ENCODE data around the gene NCOA7. TPM values are rescaled to one million over a fixed set of nuclear protein-coding genes. Genes with fewer than 3 reads are reported as not detected.

The NCOA7 gene
- total RNA-seq: 10 to 100 TPM; 12.6 to 18.6 (median 17.0) TPM
- polyA plus RNA-seq: 5.9 TPM
- long read RNA-seq, donor 1, full-length matches to known transcripts: 6 of 15 reads
- long read RNA-seq, donor 1, partial matches to known transcripts: 4 of 15 reads
- long read RNA-seq, donor 1, other reads (novel, unspliced or antisense): 5 of 15 reads
- long read RNA-seq, donor 2, full-length matches to known transcripts: 2 of 5 reads
- long read RNA-seq, donor 2, partial matches to known transcripts: 2 of 5 reads
- long read RNA-seq, donor 2, other reads (novel, unspliced or antisense): 1 of 5 reads
- long read RNA-seq, donor 3, full-length matches to known transcripts: 8 of 20 reads
- long read RNA-seq, donor 3, partial matches to known transcripts: 6 of 20 reads
- long read RNA-seq, donor 3, other reads (novel, unspliced or antisense): 6 of 20 reads
- long read RNA-seq, donor 4, full-length matches to known transcripts: 2 of 3 reads
- long read RNA-seq, donor 4, partial matches to known transcripts: 0 of 3 reads
- long read RNA-seq, donor 4, other reads (novel, unspliced or antisense): 1 of 3 reads

DNA sequence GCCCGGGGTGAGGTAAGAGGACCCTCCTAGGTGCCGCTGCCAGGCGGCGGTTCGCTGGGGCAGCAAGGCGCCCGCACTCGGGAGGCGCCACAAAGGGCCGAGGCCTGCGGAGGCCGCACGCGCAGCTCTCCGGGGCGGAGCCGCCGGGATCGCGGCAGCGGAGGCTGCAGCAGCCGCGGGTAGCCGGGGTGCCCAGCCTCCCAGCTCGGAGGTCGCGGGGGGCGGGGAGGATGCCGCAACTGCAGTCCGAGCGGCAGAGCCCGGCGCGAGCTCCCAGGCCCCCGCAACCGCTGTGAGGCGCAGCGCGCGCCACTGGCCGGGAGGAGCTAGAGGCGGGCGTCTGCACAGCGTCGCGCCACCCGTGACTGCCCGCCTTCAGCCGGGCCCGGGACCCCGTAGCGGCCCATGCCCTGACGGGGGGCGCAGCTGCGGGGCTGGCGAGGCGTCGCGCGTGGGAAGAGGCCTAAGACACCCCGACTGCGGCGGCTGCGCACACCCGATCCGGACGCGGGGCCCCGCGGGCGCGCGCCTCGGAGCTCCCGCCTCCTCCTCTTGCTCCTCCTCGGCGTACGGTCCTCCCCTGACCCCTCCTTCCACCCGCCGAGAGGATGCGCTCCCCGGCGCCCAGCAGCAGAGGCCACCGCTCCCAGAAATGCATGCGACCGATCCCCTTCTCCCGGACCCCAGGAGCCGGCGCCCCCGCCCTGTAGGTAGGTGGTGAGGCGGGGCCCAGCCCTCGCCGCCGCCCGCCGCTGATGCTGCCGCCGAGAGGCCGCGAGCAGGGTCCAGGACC, at the start of gene NCOA7:
Gene NCOA7, plus strand, starts transcription at position 603 of the 793 bp plus-strand sequence. CDS start 24,395 bp downstream, outside the sequence.
- Histone ChIP-seq H3K4me3 (ENCODE audit: low read length) (peak within 1 kb of the TSS; percentile 89), H3K9me3 (ENCODE audit: control insufficient read depth, low read length) (no peaks in the 10 kb centered on the region), H3K27ac (ENCODE audit: low read length) (peak within 1 kb of the TSS; percentile 97), H3K27me3 (ENCODE audit: control insufficient read depth, insufficient read depth) (no peaks in the 10 kb centered on the region), H3K4me1 (ENCODE audit: control insufficient read depth, insufficient read depth, low read length) (peaks cover 5% of the 10 kb centered on the region)
- peak; percentile 85 to 94 (median 93) for DNase-seq
- under 1% methylated on average over 100 of the region's 100 CpGs for whole genome bisulfite sequencing
- intact Hi-C loops (cut with DNase I): loop anchor here in 2 of 4 donors (5.0 to 10.0 kb wide), 3 partner anchors 54 to 167 kb away; partner anchors contain the start of gene HINT3 (in 1 of the 2)
- peak; percentile 96 to 97 for ATAC-seq

GRCh38 chr6:125741336-125741735, 49.4 kb upstream of the NCOA7 start:
- intact Hi-C loops (cut with DNase I): no loop called here
- Histone ChIP-seq H3K4me3 (ENCODE audit: low read length) (no peak overlapping the region), H3K27me3 (ENCODE audit: control insufficient read depth, insufficient read depth) (no peaks in the 10 kb centered on the region), H3K4me1 (ENCODE audit: control insufficient read depth, insufficient read depth, low read length) (no peaks in the 10 kb centered on the region), H3K27ac (ENCODE audit: low read length) (no peak overlapping the region), H3K9me3 (ENCODE audit: control insufficient read depth, low read length) (no peaks in the 10 kb centered on the region)
- ATAC-seq (no peak), DNase-seq (no peak)
- WGBS: 96% methylated on average over 2 of the region's 2 CpGs

- H3K27me3 ChIP-seq (ENCODE audit: control insufficient read depth, insufficient read depth): no peaks in the 10 kb centered on the region
- H3K4me1 ChIP-seq (ENCODE audit: control insufficient read depth, insufficient read depth, low read length): no peaks in the 10 kb centered on the region
- WGBS: 91% methylated on average over 2 of the region's 2 CpGs
- intact Hi-C loops (cut with DNase I): no loop called here
- no peak for DNase-seq
- H3K4me3 ChIP-seq (ENCODE audit: low read length): no peak overlapping the region
- no peaks in the 10 kb centered on the region for H3K9me3 ChIP-seq (ENCODE audit: control insufficient read depth, low read length)
- no peak for ATAC-seq
- H3K27ac ChIP-seq (ENCODE audit: low read length): no peak overlapping the region
Measured at GRCh38 chr6:125742024-125742423, 48.7 kb upstream of the NCOA7 start.

DNA sequence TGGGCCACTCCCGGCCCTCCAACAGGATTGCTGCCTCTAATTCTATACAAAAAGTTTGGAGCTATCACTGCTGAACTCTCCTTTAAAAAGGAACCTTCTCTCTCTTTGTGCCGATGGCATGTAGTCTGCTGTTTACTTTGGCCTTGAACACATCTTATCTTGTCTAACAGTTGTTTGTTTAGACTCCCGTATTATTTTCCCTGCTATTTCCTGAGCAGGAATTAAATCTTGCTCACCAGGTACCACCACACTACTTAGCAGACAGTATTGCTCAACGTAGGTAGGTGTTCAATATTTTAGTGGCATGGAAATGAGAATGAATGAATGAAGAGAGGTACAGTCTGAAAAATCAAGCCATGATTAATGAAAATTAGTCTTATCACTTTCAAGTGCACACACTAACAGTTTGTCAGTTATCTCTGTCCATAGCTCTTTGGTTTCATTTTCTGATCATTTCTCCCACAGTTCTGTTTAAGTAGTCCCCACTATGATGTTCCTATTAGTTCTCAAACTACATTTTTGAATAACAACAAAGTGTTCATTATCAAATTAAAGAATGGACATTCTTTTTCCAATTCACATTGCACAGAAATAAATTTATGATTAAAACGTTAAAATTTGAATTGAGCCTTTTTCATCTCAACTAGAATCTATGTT, 48.2 kb upstream of the NCOA7 start:
- whole genome bisulfite sequencing: 50% methylated on average over 5 of the region's 5 CpGs
- Histone ChIP-seq H3K4me1 (ENCODE audit: control insufficient read depth, insufficient read depth, low read length) (no peaks in the 10 kb centered on the region), H3K9me3 (ENCODE audit: control insufficient read depth, low read length) (no peaks in the 10 kb centered on the region), H3K27ac (ENCODE audit: low read length) (no peak overlapping the region), H3K4me3 (ENCODE audit: low read length) (no peak overlapping the region), H3K27me3 (ENCODE audit: control insufficient read depth, insufficient read depth) (no peaks in the 10 kb centered on the region)
- DNase-seq (peak in 1 of 3 donors; percentile 21), ATAC-seq (no peak)
- intact Hi-C loops (cut with DNase I): no loop called here

GRCh38 chr6:125743604-125744003, 47.2 kb upstream of the NCOA7 start:
- H3K27ac ChIP-seq (ENCODE audit: low read length): no peak overlapping the region
- DNase-seq (no peak), ATAC-seq (no peak)
- H3K4me3 ChIP-seq (ENCODE audit: low read length): no peak overlapping the region
- intact Hi-C loops (cut with DNase I): no loop called here
- H3K9me3 ChIP-seq (ENCODE audit: control insufficient read depth, low read length): no peaks in the 10 kb centered on the region
- no peaks in the 10 kb centered on the region for H3K4me1 ChIP-seq (ENCODE audit: control insufficient read depth, insufficient read depth, low read length)
- no peaks in the 10 kb centered on the region for H3K27me3 ChIP-seq (ENCODE audit: control insufficient read depth, insufficient read depth)
- 81% methylated on average over 2 of the region's 2 CpGs for WGBS

DNA sequence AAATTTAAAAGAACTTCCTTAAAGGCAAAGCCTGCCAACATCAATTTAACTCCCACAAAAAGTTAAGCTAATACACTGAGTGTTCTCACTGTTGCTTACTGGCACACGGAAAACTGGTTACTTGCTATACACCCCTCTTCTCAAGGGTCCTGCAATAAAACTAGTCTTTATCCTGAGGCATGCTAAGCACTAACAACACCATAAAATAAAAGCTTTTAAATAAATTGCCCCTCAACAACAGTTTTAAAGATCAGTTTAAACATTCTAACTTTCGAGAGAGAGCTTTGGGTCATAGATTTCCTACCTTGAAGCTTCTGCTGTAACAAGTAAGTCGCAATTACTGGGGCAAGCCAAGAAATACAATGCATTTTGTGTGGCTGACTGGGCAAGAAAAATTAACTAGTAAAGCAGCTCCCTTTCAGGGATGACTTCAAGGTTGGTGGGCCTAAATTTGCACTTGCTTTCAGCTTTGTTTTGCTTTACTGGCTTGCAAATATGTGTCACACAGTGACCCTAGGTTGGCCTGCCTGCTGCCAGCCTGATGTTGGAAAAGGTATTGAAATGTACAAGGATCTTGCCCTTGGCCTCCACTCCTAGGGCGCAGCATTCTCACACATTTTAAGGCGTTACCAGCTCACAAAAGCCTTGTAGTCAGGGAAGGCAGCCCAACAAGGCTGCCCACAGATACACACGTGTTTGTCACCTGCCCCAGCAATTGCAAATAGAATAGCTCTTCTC, 45.3 kb upstream of the NCOA7 start:
- Histone ChIP-seq H3K4me1 (ENCODE audit: control insufficient read depth, insufficient read depth, low read length) (no peaks in the 10 kb centered on the region), H3K27me3 (ENCODE audit: control insufficient read depth, insufficient read depth) (no peaks in the 10 kb centered on the region)
- ATAC-seq: no peak

DNA sequence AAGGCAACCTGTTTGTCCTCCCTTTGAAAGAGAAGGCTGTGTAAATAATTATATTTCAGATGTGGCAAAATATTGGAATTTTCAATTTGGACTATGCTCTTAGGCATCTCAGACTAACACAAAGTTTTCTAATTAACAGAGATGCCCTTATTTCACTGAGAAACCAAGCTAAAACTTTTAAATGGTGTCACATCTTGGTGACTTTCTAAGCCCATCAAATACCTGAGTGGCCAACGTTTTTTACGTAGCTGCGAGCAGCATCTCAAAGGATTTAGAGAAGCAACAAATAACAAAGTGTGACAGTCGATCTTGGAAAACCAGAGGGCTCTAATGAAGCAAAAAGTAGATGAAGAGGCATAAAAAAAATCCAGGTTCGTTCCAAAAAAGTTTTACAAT, 44.7 kb upstream of the NCOA7 start:
- Histone ChIP-seq H3K9me3 (ENCODE audit: control insufficient read depth, low read length) (no peaks in the 10 kb centered on the region), H3K27ac (ENCODE audit: low read length) (peak overlapping the region; percentile 23), H3K4me1 (ENCODE audit: control insufficient read depth, insufficient read depth, low read length) (no peaks in the 10 kb centered on the region), H3K27me3 (ENCODE audit: control insufficient read depth, insufficient read depth) (no peaks in the 10 kb centered on the region), H3K4me3 (ENCODE audit: low read length) (peak overlapping the region; percentile 66)
- WGBS: 58% methylated on average over 5 of the region's 5 CpGs
- intact Hi-C loops (cut with DNase I): loop anchor here in 1 of 4 donors (5.0 kb wide), 1 partner anchor 434 kb away; no protein-coding TSS in a partner anchor
- no peak for DNase-seq
- ATAC-seq: no peak

More for the DNA sequence above, 45.3 kb upstream of the NCOA7 start:
- peak in 1 of 3 donors; percentile 11 for DNase-seq
- intact Hi-C loops (cut with DNase I): loop anchor here in 1 of 4 donors (5.0 kb wide), 1 partner anchor 433 kb away; no protein-coding TSS in a partner anchor
- 73% methylated on average over 6 of the region's 6 CpGs for WGBS
- Histone ChIP-seq H3K4me3 (ENCODE audit: low read length) (no peak overlapping the region), H3K27ac (ENCODE audit: low read length) (peak overlapping the region; percentile 23), H3K9me3 (ENCODE audit: control insufficient read depth, low read length) (no peaks in the 10 kb centered on the region)

DNA sequence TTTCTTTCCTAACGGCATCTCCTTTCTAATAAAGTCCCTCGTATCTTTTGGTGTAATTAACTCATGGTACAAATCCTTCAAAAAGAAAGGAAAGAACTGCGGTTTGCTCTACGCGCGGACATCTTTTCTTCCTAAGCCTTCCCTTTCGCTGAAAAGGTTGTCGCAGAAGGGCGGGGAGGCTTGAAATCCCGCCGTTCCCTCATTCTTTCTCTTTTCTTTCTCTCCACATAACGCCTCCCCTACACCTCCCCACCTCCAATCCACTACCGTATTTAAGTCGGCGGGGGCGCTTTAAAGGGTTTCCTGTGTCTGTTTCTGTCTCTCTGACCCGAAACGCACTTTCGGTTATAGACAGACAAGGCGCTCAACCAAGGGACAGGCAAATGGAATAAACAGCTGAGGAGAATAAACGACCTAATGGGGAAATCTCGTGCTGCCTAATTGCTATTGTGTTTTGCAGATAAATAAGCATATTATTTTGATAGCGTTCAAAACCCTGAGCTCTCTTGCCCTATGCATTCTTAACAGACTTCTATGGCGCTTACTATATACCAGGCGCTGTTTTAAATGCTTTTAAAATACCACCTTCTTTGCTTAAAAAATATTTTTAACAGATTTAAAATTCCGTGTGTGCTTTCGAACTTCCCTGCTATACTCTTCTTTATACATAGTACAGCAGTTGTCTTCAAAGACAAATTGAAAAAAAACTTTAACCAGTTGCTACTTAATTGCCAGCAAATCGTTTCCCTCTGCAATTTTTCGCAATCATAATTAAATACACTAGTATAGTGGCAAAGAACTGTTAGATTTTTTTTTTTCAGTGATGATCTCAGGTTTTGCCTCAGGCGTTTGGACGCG, 43.8 kb upstream of the NCOA7 start:
- Histone ChIP-seq H3K4me3 (ENCODE audit: low read length) (peak overlapping the region; percentile 66), H3K9me3 (ENCODE audit: control insufficient read depth, low read length) (no peaks in the 10 kb centered on the region), H3K27me3 (ENCODE audit: control insufficient read depth, insufficient read depth) (no peaks in the 10 kb centered on the region), H3K27ac (ENCODE audit: low read length) (peak overlapping the region; percentile 69), H3K4me1 (ENCODE audit: control insufficient read depth, insufficient read depth, low read length) (no peaks in the 10 kb centered on the region)
- DNase-seq (peak; percentile 61 to 89 (median 83)), ATAC-seq (peak; percentile 28 to 34)
- intact Hi-C loops (cut with DNase I): loop anchor here in 1 of 4 donors (5.0 kb wide), 1 partner anchor 435 kb away; no protein-coding TSS in a partner anchor
- 3% methylated on average over 32 of the region's 32 CpGs for WGBS

- Histone ChIP-seq H3K27ac (ENCODE audit: low read length) (peak overlapping the region; percentile 78), H3K4me1 (ENCODE audit: control insufficient read depth, insufficient read depth, low read length) (no peaks in the 10 kb centered on the region), H3K4me3 (ENCODE audit: low read length) (peak overlapping the region; percentile 66), H3K27me3 (ENCODE audit: control insufficient read depth, insufficient read depth) (no peaks in the 10 kb centered on the region), H3K9me3 (ENCODE audit: control insufficient read depth, low read length) (no peaks in the 10 kb centered on the region)
- WGBS: under 1% methylated on average over 76 of the region's 76 CpGs
- DNase-seq (peak; percentile 47 to 83 (median 77)), ATAC-seq (peak in 1 of 2 donors; percentile 20)
- intact Hi-C loops (cut with DNase I): loop anchor here in 1 of 4 donors (5.0 kb wide), 1 partner anchor 435 kb away; no protein-coding TSS in a partner anchor
Measured at GRCh38 chr6:125747589-125748405, 43.0 kb upstream of the NCOA7 start.
